Mesothelial cell of epicardium (in vitro differentiated cells): Measurements from ENCODE around the gene UBE3A. TPM values are rescaled to one million over a fixed set of nuclear protein-coding genes. Genes with fewer than 3 reads are reported as not detected.
A peak's percentile ranks its signal among the peaks of the same experiment; 100 is the strongest.

Experiments used
- DNase-seq, 2 experiments: peaks; one replicate each; pipeline ENCODE4 v3.0.0; 2021; ENCODE audit warnings: low spot score in 2 of 2; ENCODE audit not compliant: unreplicated experiment in 2 of 2
- H3K27ac Mint-ChIP-seq: 2 replicates; pipeline ENCODE4 v1.8.0; 2021; ENCODE audit warnings: mixed read lengths
- H3K27me3 Mint-ChIP-seq: 2 replicates; pipeline ENCODE4 v1.8.0; 2021; ENCODE audit warnings: low read depth, mixed read lengths
- H3K36me3 Mint-ChIP-seq: 2 replicates; pipeline ENCODE4 v1.8.0; 2021; ENCODE audit warnings: mixed read lengths
- H3K4me1 Mint-ChIP-seq: 2 replicates; pipeline ENCODE4 v1.8.0; 2021; ENCODE audit warnings: mixed read lengths
- H3K4me3 Mint-ChIP-seq: 2 replicates; pipeline ENCODE4 v1.8.0; 2021; ENCODE audit warnings: mild to moderate bottlenecking, moderate library complexity, mixed read lengths
- H3K9me3 Mint-ChIP-seq: 2 replicates; pipeline ENCODE4 v1.8.0; 2021; ENCODE audit warnings: mixed read lengths
- CTCF ChIP-seq: fragments of 200-600 bp; sonication (generic); IDR thresholded peaks from one replicate; pipeline ENCODE4 v1.5.0; 2021; ENCODE audit warnings: antibody characterized with exemption; ENCODE audit not compliant: unreplicated experiment
- total RNA-seq: library from RNA; stranded (reverse); gene quantifications from 3 replicates; pipeline ENCODE4 v1.2.1, GENCODE V29; 2021

The UBE3A gene
- total RNA-seq, 1 donor from 2014 or later, result 138 TPM

DNA sequence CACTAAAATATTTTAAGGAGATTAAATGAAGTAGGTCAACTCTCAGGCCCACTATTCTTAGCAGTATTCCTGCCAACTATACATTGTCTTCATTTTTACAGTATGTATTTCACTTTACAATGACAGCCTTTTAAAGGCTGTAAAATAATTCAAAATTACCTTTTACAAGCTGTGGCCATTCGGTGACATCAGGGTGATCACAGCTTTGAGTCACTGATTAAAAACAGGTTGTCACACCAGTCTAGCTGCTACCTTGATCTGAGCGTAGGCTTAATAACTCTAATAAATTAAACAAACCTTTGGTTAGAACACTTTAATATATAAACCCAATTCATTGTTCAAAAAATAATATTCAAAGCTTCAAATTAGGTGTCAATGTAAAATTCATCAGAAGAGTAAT lies 29.9 kb downstream of the UBE3A start:
- no peak for DNase-seq
- H3K36me3 Mint-ChIP-seq, result peaks cover 13% of the 10 kb centered on the region
- no peaks in the 10 kb centered on the region for H3K27me3 Mint-ChIP-seq

GRCh38 chr15:25408428-25408827 lies 30.4 kb downstream of the UBE3A start:
- Mint-ChIP-seq H3K9me3 (no peaks in the 10 kb centered on the region), H3K36me3 (peaks cover 17% of the 10 kb centered on the region), H3K27ac (no peak overlapping the region), H3K4me1 (peaks cover 15% of the 10 kb centered on the region), H3K4me3 (no peak overlapping the region), H3K27me3 (no peaks in the 10 kb centered on the region)
- DNase-seq, result no peak
- TF ChIP-seq CTCF, result no peak

More for the DNA sequence above, 29.9 kb downstream of the UBE3A start:
- TF ChIP-seq CTCF, result no peak
- no peaks in the 10 kb centered on the region for H3K9me3 Mint-ChIP-seq
- H3K4me1 Mint-ChIP-seq, result peaks cover 18% of the 10 kb centered on the region
- H3K4me3 Mint-ChIP-seq, result no peak overlapping the region
- no peak overlapping the region for H3K27ac Mint-ChIP-seq

- Mint-ChIP-seq H3K27me3 (no peaks in the 10 kb centered on the region), H3K36me3 (peaks cover 21% of the 10 kb centered on the region), H3K27ac (no peak overlapping the region), H3K9me3 (peaks cover under 1% of the 10 kb centered on the region), H3K4me3 (no peak overlapping the region), H3K4me1 (peaks cover 15% of the 10 kb centered on the region)
- TF ChIP-seq CTCF, result no peak
- no peak for DNase-seq
Observed at GRCh38 chr15:25407950-25408349, 30.9 kb downstream of the UBE3A start.

GRCh38 chr15:25406846-25407245 lies 32.0 kb downstream of the UBE3A start:
- Mint-ChIP-seq H3K4me1 (peaks cover 15% of the 10 kb centered on the region), H3K27me3 (no peaks in the 10 kb centered on the region), H3K27ac (peak overlapping the region; percentile 39), H3K9me3 (peaks cover 6% of the 10 kb centered on the region), H3K4me3 (no peak overlapping the region), H3K36me3 (peaks cover 30% of the 10 kb centered on the region)
- TF ChIP-seq CTCF, result no peak
- no peak for DNase-seq

DNA sequence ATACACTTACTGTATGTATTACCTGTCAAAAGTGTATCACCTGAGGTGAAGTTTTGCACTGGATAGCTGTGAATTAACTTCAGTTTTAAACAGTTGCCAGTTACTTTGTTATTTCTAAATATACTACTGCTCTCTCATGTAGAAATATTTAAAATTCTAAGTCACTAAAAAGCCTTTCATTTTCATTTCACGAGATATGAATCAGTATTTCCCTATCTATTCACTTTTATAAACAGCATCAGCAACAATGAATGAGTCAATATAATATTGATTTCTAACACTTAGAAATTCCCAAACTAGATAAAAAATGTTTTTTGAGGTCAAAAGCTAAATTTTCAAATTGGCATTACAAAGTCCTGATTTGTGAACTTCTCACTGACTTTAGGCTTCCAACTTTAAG lies 32.6 kb downstream of the UBE3A start:
- Mint-ChIP-seq H3K4me1 (peaks cover 15% of the 10 kb centered on the region), H3K4me3 (no peak overlapping the region), H3K27me3 (no peaks in the 10 kb centered on the region), H3K9me3 (peaks cover 12% of the 10 kb centered on the region), H3K36me3 (peaks cover 36% of the 10 kb centered on the region), H3K27ac (no peak overlapping the region)
- DNase-seq, result no peak
- TF ChIP-seq CTCF, result no peak

DNA sequence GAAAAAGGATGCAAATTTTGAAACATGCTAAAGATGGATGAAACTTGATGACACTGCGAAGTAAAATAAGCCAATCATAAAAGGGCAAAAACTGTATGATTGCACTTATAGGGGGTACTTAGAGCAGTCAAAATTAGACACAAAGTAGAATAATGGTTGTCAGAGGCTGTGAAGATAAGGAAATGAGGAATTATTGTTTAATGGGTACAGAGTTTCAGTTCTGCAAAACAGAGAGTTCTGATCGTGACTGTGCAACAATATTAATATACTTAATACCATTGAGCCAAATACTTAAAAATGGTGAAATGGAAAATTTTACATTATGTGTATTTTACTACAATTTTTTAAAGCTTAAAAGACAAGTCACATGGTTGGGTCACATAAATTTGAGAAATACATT lies 35.1 kb downstream of the UBE3A start:
- H3K9me3 Mint-ChIP-seq, result peaks cover 32% of the 10 kb centered on the region
- peaks cover 3% of the 10 kb centered on the region for H3K4me1 Mint-ChIP-seq
- no peak overlapping the region for H3K4me3 Mint-ChIP-seq
- peaks cover 55% of the 10 kb centered on the region for H3K36me3 Mint-ChIP-seq
- TF ChIP-seq CTCF, result no peak
- no peaks in the 10 kb centered on the region for H3K27me3 Mint-ChIP-seq
- no peak overlapping the region for H3K27ac Mint-ChIP-seq
- no peak for DNase-seq
